OCI-LY1 (cell line): Measurements from ENCODE around the gene FAM72C.
"Not testable (repeated sequence)": the region's sequence is repeated elsewhere in the genome, so short reads cannot be mapped to it uniquely, and the experiment has no call there.

ENCODE experiments used
- CTCF ChIP-seq: fragments of 200-600 bp; sonication (generic), shearing (Covaris generic); IDR thresholded peaks from 2 replicates; pipeline ENCODE4 v1.5.1; 2017; ENCODE audit warnings: mild to moderate bottlenecking, antibody characterized with exemption, low read length, moderate library complexity, mixed read lengths
- EZH2 ChIP-seq: fragments of 200-600 bp; sonication (generic), shearing (Covaris generic); IDR thresholded peaks from 2 replicates; pipeline ENCODE4 v1.8.0; 2017; ENCODE audit warnings: borderline replicate concordance, mixed run types, mild to moderate bottlenecking, antibody characterized with exemption, low read length, moderate library complexity, mixed read lengths

- TF ChIP-seq CTCF, EZH2: not testable (repeated sequence)
Observed at GRCh38 chr1:143955930-143956329, 15.9 kb downstream of the FAM72C start.
